Chondrocyte (in vitro differentiated cells): ENCODE results near the gene ATXN7L1. TPM values are rescaled to one million over a fixed set of nuclear protein-coding genes. Genes with fewer than 3 reads are reported as not detected.

Experiments used
- DNase-seq: peaks from one replicate; pipeline ENCODE4 v3.0.0; 2021; ENCODE audit warnings: mixed read lengths, low spot score
- H3K27ac Mint-ChIP-seq: one replicate; pipeline ENCODE4 v1.8.0; 2021; ENCODE audit warnings: mild to moderate bottlenecking, moderate library complexity, mixed read lengths; ENCODE audit not compliant: unreplicated experiment
- H3K27me3 Mint-ChIP-seq: 2 replicates; pipeline ENCODE4 v1.8.0; 2021; ENCODE audit warnings: low read depth, mixed read lengths
- H3K36me3 Mint-ChIP-seq: 2 replicates; pipeline ENCODE4 v1.8.0; 2021; ENCODE audit warnings: low read depth, mixed read lengths
- H3K4me1 Mint-ChIP-seq: 2 replicates; pipeline ENCODE4 v1.8.0; 2021; ENCODE audit warnings: low read depth, mild to moderate bottlenecking, mixed read lengths
- H3K4me3 Mint-ChIP-seq: one replicate; pipeline ENCODE4 v1.8.0; 2021; ENCODE audit warnings: mild to moderate bottlenecking, moderate library complexity, mixed read lengths; ENCODE audit not compliant: unreplicated experiment
- H3K9me3 Mint-ChIP-seq: 2 replicates; pipeline ENCODE4 v1.8.0; 2021; ENCODE audit warnings: low read depth, mixed read lengths
- total RNA-seq: library from RNA; stranded (reverse); gene quantifications from 3 replicates; pipeline ENCODE4 v1.2.1, GENCODE V29; 2021
- TF ChIP-seq, protein P1 (sequence below): fragments of 200-600 bp; sonication (generic); IDR thresholded peaks from 2 replicates; pipeline ENCODE4 v1.5.0; 2021; ENCODE audit warnings: antibody characterized with exemption, mild to moderate bottlenecking, moderate library complexity

ATXN7L1 gene
- total RNA-seq, 1 donor from 2014 or later = 6.4 TPM

DNA sequence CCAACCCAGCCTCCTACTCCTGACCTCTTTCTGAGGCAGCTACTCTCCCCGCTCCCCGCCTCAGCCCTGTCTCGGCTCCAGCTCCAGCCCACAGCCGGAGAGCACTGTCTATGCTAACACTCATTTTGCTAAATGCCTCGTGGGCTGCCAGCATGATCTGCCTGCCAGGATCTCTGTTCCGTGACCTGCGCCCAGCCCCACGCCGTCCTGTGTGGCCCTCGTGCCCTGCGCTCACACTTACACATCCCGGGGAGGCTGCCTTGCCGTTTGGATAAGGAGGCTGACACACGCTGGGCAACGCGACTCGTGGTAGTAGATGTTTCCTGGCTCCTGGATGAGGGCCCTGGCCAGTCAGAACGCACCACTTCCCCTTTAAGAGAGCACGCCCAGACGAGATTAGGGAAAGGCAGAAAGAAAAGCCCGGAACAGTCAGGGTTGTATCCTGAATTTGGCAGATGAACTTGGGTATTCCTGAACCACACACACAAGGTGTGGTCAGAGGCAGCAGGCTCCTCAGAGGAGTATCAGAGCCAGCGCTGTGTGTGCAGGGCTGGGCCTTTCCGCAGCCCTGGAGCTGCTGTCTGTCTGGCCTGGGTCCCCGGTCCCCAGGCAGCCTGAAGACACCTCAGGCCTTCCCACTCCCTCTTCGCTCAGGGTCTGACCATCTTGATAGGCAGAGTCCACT, 197.4 kb downstream of the ATXN7L1 start:
- Mint-ChIP-seq H3K4me3 (no peak overlapping the region), H3K9me3 (no peaks in the 10 kb centered on the region), H3K27me3 (no peaks in the 10 kb centered on the region), H3K4me1 (no peaks in the 10 kb centered on the region), H3K36me3 (no peaks in the 10 kb centered on the region), H3K27ac (no peak overlapping the region)
- TF ChIP-seq, protein P1, sequence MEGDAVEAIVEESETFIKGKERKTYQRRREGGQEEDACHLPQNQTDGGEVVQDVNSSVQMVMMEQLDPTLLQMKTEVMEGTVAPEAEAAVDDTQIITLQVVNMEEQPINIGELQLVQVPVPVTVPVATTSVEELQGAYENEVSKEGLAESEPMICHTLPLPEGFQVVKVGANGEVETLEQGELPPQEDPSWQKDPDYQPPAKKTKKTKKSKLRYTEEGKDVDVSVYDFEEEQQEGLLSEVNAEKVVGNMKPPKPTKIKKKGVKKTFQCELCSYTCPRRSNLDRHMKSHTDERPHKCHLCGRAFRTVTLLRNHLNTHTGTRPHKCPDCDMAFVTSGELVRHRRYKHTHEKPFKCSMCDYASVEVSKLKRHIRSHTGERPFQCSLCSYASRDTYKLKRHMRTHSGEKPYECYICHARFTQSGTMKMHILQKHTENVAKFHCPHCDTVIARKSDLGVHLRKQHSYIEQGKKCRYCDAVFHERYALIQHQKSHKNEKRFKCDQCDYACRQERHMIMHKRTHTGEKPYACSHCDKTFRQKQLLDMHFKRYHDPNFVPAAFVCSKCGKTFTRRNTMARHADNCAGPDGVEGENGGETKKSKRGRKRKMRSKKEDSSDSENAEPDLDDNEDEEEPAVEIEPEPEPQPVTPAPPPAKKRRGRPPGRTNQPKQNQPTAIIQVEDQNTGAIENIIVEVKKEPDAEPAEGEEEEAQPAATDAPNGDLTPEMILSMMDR = no peak
- no peak for DNase-seq

DNA sequence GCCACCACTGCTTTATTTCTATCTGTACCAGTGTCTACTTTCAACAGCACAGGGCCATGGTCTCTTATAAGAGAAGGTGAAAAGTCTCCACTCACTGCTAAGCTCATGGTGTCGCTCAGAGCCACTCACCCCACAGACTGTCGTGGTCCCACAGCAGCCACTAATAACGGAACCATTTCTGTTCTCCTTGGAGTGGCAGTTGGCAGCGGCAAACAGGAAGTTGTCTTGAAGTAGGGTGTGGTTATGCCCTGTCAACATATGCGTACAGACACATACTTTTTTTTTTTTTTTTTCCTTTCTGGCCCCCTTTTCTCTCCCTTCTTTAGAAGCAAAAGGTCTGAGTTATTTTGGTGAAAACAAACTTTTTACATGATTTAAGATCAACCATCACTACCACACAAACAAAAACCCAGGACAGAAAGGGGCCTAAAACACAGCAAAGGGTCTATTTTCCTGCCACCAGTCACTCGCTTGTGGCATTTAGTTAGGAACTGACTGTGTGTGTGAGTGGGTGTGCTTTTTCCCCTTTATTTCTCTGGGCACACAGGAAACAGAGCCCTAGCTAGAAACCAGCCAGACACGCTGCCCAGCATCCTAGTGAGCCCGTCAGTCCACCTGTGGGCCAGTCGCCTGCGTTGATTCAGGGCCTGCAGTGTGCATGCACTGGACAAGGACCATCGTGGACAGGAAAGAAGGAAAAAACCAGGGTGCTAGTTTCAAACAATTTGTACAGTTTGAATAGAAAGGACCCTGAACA, 198.4 kb downstream of the ATXN7L1 start:
- H3K36me3 Mint-ChIP-seq = no peaks in the 10 kb centered on the region
- no peaks in the 10 kb centered on the region for H3K9me3 Mint-ChIP-seq
- no peak overlapping the region for H3K27ac Mint-ChIP-seq
- DNase-seq = no peak
- TF ChIP-seq, protein P1 = no peak
- H3K4me3 Mint-ChIP-seq = no peak overlapping the region
- no peaks in the 10 kb centered on the region for H3K4me1 Mint-ChIP-seq
- no peaks in the 10 kb centered on the region for H3K27me3 Mint-ChIP-seq

DNA sequence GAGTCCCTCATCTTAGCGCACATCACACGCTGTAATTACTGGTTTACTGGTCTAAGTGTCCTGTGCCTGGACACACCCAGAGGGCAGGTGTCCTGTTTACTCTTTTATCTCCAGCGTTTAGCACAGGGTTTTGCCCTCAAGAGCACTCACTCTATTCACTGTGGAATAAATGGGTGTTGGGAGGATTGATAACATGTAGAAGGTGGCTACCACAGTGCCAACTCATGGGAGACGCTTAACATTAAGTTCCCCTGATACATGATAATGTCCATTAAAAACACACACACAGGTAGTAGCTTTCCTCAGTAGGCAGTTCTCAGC, 199.0 kb downstream of the ATXN7L1 start:
- Mint-ChIP-seq H3K27me3 (no peaks in the 10 kb centered on the region), H3K4me3 (no peak overlapping the region), H3K4me1 (no peaks in the 10 kb centered on the region), H3K27ac (no peak overlapping the region), H3K36me3 (no peaks in the 10 kb centered on the region), H3K9me3 (no peaks in the 10 kb centered on the region)
- TF ChIP-seq, protein P1 = no peak
- DNase-seq = no peak

DNA sequence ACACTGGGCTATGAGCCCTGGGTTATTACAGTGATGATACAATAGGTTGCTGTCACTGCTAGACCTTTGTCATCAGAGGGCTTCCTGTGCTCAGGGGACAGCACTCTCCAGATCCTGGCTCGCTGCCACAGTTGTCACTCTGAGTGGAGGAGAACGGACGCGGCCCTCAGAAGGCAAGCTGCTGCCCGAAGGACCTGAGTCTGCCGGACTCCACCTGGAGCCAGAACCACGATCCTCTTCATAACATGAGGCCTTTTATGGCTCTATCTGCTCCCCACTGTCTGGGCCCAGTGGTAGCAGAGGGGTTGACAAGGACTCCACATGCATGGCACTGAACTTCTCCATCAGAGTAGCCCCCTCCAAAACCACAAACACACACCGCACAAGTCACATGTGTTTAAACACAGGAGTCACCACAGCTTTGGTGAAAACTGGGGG, 200.4 kb downstream of the ATXN7L1 start:
- Mint-ChIP-seq H3K36me3 (no peaks in the 10 kb centered on the region), H3K27me3 (no peaks in the 10 kb centered on the region), H3K4me1 (no peaks in the 10 kb centered on the region), H3K4me3 (no peak overlapping the region), H3K9me3 (no peaks in the 10 kb centered on the region), H3K27ac (no peak overlapping the region)
- no peak for DNase-seq
- TF ChIP-seq, protein P1 = no peak

DNA sequence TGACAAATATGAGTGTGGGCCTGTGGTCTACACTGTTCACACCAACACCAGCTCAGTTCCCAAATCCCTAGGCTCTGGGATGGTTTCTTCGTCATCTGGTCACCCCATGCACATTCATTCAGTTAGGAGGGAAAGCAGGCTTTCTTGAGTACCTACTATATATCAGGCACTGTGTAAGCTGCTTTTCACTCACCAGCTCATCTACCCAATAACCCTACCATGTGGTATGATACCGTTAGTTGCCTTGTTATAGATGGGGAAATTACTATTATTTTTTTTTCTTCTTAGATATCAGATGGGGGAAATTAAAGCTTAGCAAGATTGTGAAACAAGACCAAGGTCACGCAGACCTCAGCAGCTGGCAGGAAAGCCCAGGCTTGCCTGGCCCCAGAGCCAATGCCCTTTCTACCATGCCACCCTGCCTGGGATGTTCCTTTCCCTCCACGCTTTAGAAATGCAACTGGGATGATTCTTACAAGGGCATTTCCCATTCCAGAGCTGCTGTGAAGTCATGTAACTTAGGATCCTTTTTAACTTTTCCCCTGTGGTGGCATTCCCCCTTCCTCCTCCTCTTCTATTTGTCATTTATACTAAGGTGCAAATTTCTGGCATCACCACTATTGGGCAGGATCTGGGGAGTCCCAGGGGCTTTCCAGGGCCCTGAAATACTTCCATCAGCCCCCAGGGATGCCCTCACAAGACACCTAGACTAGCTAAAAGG, 202.0 kb downstream of the ATXN7L1 start:
- TF ChIP-seq, protein P1 = no peak
- Mint-ChIP-seq H3K36me3 (no peaks in the 10 kb centered on the region), H3K27me3 (no peaks in the 10 kb centered on the region), H3K4me1 (no peaks in the 10 kb centered on the region), H3K27ac (no peak overlapping the region), H3K9me3 (no peaks in the 10 kb centered on the region), H3K4me3 (no peak overlapping the region)
- DNase-seq = no peak
